ENCODE results near the gene SEZ6.

SEZ6 gene, protein sequence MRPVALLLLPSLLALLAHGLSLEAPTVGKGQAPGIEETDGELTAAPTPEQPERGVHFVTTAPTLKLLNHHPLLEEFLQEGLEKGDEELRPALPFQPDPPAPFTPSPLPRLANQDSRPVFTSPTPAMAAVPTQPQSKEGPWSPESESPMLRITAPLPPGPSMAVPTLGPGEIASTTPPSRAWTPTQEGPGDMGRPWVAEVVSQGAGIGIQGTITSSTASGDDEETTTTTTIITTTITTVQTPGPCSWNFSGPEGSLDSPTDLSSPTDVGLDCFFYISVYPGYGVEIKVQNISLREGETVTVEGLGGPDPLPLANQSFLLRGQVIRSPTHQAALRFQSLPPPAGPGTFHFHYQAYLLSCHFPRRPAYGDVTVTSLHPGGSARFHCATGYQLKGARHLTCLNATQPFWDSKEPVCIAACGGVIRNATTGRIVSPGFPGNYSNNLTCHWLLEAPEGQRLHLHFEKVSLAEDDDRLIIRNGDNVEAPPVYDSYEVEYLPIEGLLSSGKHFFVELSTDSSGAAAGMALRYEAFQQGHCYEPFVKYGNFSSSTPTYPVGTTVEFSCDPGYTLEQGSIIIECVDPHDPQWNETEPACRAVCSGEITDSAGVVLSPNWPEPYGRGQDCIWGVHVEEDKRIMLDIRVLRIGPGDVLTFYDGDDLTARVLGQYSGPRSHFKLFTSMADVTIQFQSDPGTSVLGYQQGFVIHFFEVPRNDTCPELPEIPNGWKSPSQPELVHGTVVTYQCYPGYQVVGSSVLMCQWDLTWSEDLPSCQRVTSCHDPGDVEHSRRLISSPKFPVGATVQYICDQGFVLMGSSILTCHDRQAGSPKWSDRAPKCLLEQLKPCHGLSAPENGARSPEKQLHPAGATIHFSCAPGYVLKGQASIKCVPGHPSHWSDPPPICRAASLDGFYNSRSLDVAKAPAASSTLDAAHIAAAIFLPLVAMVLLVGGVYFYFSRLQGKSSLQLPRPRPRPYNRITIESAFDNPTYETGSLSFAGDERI

DNA sequence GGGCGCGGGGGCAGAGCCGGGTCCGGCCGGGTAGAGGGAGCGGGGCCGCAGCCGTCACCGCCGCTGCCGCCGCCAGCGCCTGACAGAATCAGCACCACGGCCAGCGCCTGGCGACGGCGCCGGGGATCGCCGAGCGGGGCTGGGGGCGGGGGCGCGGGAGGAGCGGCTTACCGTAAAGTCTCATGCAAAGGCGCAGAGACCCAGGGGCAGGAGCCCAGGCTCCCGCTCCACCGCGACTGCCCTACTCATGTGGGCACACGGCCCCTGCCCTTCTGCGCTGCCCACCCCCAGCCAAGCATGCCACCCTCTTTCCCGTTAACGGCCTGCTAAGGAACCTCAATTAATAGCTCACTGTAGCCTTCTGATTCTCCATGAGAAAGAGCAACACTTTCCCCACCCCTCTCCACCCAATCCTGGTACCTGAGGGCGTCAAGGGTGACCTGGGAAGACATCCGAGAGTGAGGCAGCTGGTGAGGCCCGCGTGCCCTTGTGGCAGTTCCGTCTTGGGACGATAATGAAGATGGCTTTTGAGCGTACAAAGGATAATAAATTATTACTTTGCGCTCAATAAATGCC, at the start of gene SEZ6:
SEZ6 (minus strand) TSS at position 98 of the 576 bp plus-strand sequence. CDS start 164 bp downstream, outside the sequence.
- DNase-seq (ENCODE audit: low read depth), result peak; percentile 21

DNA sequence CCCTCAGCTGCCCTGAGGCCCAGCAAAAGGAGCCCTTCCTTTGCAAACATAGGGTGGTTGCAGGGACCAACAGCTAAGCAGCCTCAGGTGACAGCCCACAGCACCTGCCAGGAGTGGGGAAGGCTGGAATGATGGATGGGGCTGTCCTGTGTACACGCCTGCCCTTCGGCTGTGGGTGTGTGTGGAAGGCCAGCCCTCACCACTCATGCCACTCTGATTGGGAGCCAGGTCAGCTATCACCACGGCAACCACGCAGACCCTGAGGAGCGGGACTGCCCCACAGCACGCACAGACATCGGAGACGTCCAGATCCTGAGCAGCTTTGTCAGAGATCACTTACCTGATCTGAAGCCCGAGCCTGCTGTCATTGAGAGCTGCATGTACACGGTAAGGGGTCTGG, 49.0 kb upstream of the SEZ6 start:
- DNase-seq (ENCODE audit: low read depth), result no peak

- no peak for DNase-seq (ENCODE audit: low read depth)
Observed at GRCh38 chr17:29051731-29052130, 45.9 kb upstream of the SEZ6 start.

GRCh38 chr17:29051194-29051593, 45.4 kb upstream of the SEZ6 start:
- no peak for DNase-seq (ENCODE audit: low read depth)

DNA sequence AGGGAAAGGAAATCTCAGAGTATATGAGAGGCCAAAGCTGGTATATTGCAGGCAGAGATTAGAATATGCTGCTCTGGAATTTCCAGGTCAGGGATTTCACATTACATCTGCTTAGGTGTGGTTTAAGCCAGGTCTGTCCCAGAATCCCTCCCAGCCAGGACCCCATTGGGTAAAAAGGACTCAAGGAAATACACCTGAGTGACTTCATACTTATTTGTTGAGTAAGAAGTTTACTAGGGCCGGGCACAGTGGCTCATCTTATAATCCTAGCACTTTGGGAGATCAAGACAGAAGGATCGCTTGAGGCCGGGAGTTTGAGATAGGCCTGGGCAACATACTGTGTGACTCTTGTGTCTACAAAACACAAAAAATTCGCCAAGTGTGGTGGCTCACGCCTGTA, 44.3 kb upstream of the SEZ6 start:
- no peak for DNase-seq (ENCODE audit: low read depth)

- no peak for DNase-seq (ENCODE audit: low read depth)
Observed at GRCh38 chr17:29049541-29050145, 43.8 kb upstream of the SEZ6 start.

GRCh38 chr17:29048440-29049368, 42.9 kb upstream of the SEZ6 start:
- DNase-seq (ENCODE audit: low read depth), result peak; percentile 44

DNA sequence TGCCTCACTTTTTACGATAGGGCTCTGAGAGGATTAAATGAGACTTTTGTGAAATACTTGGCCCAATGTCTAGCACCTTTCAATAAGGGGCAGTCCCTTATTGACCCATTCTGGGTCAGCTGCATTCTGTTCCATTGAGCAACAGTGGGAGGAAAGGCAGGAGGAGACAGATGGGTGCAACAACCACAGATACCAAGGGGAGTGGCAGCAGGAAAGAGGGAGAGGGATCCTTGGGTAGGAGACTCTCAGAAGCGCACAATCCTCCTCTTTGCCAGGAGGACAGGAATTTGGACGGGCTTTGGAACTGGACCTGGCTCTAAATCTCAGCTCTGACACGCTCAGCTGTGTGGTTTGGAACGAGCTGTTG, 40.6 kb upstream of the SEZ6 start:
- no peak for DNase-seq (ENCODE audit: low read depth)

DNA sequence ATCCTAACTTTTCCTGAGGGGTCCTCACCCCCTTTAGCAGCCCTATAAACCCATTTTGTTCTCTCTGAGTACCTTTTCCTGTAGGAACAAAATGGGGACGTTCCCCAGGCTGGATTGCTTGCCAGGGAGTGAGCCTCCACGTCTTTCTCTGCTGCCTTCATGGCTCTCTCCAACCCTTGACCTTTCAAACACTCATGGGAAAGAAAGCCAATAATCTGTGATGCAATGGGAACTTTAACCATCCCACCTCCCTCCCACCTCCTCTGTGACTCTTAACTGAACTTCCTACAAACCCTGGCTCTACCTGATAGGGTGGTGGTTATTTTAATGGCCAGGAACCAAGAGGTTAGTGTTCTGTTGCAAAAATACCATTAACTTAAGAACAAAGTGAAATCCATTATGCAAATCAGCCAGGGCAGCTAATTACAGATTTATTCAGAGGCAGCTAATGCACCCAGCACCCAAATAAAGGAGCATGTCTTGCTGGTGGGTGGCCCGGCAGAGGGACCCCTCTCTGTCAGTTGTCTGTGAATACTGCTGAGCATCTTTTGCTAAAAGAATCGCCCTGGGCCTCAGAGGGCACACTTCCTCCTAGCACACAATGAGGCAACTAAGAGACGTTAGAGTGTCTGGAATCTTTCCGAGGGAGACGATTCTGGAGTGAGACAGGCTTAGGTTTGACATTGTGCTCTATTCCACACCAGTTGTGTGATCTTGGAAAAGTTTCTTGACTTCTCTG, 40.1 kb upstream of the SEZ6 start:
- DNase-seq (ENCODE audit: low read depth), result no peak

- DNase-seq (ENCODE audit: low read depth), result no peak
Observed at GRCh38 chr17:29045026-29045425, 39.2 kb upstream of the SEZ6 start.

DNA sequence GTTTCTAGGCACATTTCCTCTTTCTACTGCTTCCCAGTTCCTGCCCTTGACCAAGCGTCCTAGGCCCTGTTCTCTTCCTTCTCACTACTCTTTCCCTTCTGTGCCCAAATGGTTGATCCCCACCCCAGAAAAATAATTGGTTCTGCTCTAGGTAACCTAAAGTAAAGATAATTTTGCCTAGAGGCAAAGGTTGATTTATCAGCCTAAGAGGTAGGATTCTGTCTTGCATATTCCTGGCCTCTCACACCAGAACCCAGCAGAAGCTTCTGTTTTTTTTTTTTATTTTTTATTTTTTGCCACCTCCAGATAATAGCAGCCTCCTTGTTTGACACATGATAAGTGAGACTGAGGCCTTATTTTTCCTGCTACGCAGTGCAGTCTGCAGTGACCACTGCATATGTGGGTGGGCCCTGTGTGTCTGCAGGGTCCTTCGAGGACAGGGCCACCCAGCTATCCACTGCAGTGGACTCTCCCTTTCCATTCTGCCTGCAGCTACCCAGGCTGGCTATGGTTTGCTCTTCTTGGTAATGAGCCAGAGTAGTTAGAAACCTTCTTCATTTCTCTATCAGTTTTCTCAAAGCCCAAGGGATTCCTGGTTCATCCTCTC, 37.8 kb upstream of the SEZ6 start:
- DNase-seq (ENCODE audit: low read depth), result no peak

DNA sequence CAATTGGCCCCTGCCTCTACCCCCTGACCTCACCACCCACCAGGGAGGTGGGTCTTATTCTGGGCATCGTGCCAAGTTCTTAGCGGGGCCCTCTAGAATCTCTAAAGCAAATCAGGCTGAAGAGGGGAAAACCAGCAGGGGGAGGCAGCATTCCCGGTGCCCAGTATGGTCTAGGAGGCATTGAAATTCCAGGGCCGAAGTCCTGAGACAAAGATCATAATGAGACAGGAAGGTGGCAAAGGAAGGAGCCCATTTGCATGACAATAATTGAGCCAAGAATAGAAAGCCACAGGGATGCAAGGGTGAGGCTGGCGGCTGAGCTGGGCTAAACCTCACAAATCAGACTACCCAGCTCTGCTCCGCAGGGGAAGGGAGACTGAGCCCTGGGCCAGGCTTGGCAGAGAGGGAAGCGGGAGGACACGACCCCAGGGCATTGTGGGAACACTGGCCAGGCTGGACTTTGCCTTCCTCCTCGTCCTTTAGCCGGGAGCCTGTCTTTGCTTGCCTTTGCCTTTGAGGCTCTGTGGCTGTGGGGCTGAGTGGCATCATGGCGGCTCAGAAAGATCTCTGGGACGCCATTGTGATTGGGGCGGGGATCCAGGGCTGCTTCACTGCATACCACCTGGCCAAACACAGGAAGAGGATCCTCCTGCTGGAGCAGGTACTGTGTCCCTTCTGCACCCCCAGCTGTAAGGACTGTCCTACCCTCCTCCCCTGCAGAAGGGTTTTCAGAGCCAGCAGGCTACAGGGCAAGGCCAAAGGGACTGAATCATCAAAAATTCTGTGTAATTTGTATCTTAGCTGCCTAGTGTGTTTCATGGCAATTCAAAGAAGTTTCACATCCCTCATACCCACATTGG, 37.1 kb upstream of the SEZ6 start, which contains the start of gene PIPOX:
PIPOX (plus strand) TSS at position 463 of the 860 bp plus-strand sequence; CDS start at position 548, 85 bp downstream.
- DNase-seq (ENCODE audit: low read depth), result no peak

DNA sequence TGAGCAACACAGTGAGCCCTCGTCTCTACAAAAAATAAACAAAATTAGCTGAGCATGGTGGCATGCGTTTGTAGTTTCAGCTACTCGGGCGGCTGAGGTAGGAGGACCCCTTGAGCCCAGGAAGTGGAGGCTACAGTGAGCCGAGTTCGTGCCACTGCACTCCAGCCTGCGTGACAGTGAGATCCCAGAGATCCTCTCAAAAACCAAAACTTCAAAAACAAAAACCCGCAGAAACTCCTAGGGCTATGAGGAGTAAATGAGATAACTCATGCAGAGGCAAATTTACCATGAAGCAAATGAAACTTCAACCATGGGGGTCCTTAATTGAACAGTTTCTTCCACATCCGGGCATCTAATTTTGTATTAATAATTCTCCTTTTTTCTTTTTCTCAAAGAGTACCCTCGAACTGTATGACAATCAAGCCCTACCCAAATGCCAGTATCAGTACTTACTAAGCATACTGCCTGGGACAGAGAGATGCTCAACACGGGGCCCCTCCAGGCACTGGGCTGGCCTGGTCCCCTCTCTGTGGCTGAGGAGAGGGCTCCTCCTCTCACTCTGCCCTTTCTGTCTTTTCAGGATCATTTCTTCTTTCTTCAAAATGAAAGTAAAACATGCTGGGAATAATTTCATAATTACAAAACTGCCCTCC, 36.3 kb upstream of the SEZ6 start:
- no peak for DNase-seq (ENCODE audit: low read depth)

- no peak for DNase-seq (ENCODE audit: low read depth)
Observed at GRCh38 chr17:29041571-29041970, 35.7 kb upstream of the SEZ6 start.

- no peak for DNase-seq (ENCODE audit: low read depth)
Observed at GRCh38 chr17:29041091-29041490, 35.3 kb upstream of the SEZ6 start.

DNA sequence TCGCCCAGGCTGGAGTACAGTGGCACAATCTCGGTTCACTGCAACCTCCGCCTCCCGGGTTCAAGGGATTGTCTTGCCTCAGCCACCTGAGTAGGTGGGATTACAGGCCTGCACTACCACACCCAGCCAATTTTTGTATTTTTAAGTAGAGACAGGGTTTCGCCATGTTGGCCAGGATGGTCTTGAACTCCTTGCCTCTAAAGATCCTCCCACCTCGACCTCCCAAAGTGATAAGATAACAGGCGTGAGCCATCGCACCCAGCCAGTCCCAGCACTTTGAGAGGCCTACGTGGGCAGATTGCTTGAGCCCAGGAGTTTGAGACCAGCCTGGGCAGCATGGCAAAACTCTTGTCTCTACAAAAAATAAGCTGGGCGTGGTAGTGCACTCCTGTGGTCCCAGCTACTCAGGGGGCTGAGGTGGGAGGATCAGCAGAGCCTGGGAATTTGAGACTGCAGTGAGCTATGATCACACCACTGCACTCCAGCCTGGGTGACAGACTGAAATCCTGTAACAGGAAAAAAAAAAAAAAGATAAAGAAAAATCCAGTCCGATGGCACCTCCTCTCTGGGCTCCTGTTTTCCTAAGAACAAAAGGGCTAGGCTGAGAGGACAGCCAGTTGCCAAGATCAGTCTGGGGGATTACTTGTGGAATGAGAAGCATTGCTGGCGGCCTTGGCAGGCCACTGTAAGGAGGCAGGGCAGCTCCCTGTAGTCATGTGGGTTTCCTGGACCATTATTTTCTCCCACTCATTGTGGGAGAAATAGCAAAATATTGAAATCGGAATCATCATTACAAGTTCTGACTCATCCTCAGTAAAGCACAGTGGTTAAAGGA, 34.1 kb upstream of the SEZ6 start:
- DNase-seq (ENCODE audit: low read depth), result peak; percentile 88

GRCh38 chr17:29038085-29038795, 32.4 kb upstream of the SEZ6 start:
- no peak for DNase-seq (ENCODE audit: low read depth)
